GM23338 (cell line): ENCODE data around the gene TM4SF5. TPM values are rescaled to one million over a fixed set of nuclear protein-coding genes. Genes with fewer than 3 reads are reported as not detected.

ENCODE experiments used
- ATAC-seq: fragments of 200-7000 bp; cut with Tn5 transposase; 3 replicates; pipeline ENCODE4 v1.9.1; 2020
- DNase-seq: peaks from one replicate; pipeline ENCODE4 v3.0.0-alpha.2; 2015; ENCODE audit warnings: low spot score
- H2AFZ ChIP-seq: fragments of 200-600 bp; sonication (generic); 2 replicates; pipeline ENCODE4 v1.8.0; 2016; ENCODE audit warnings: antibody characterized with exemption, mild to moderate bottlenecking, moderate library complexity
- H3F3A ChIP-seq: fragments of 200-600 bp; sonication (generic); replicated peaks from 2 replicates; pipeline ENCODE4 v1.8.0; 2017; ENCODE audit warnings: antibody characterized with exemption, mixed run types, low read depth
- H3K27ac ChIP-seq: fragments of 200-600 bp; sonication (generic); 2 replicates; pipeline ENCODE4 v1.6.1; 2016; ENCODE audit warnings: low read depth
- H3K27me3 ChIP-seq: fragments of 200-600 bp; sonication (generic); 2 replicates; pipeline ENCODE4 v1.8.0; 2016; ENCODE audit warnings: mild to moderate bottlenecking, mixed run types, moderate library complexity; ENCODE audit not compliant: insufficient read depth
- H3K36me3 ChIP-seq: fragments of 200-600 bp; sonication (generic); 2 replicates; pipeline ENCODE4 v1.8.0; 2016; ENCODE audit warnings: mild to moderate bottlenecking; ENCODE audit not compliant: insufficient read depth
- H3K4me1 ChIP-seq: fragments of 200-600 bp; sonication (generic); 2 replicates; pipeline ENCODE4 v1.8.0; 2016; ENCODE audit warnings: mild to moderate bottlenecking, moderate library complexity; ENCODE audit not compliant: insufficient read depth
- H3K4me2 ChIP-seq: fragments of 200-600 bp; sonication (generic); 2 replicates; pipeline ENCODE4 v1.7.1; 2017; ENCODE audit warnings: mixed run types
- H3K4me3 ChIP-seq: fragments of 200-600 bp; sonication (generic); 2 replicates; pipeline ENCODE4 v1.6.1; 2016; ENCODE audit warnings: mixed run types
- H3K79me2 ChIP-seq: fragments of 200-600 bp; sonication (generic); replicated peaks from 2 replicates; pipeline ENCODE4 v1.8.0; 2017; ENCODE audit warnings: mild to moderate bottlenecking; ENCODE audit not compliant: insufficient read depth
- H3K9me2 ChIP-seq: fragments of 200-600 bp; sonication (generic); 2 replicates; pipeline ENCODE4 v1.8.0; 2017; ENCODE audit not compliant: insufficient read depth
- H4K20me1 ChIP-seq: fragments of 200-600 bp; sonication (generic); replicated peaks from 2 replicates; pipeline ENCODE4 v1.8.0; 2017; ENCODE audit warnings: mild to moderate bottlenecking; ENCODE audit not compliant: insufficient read depth
- H3K27ac Mint-ChIP-seq: 2 replicates; pipeline ENCODE4 v1.8.0; 2020; ENCODE audit warnings: inconsistent platforms, mild to moderate bottlenecking, moderate library complexity, mixed read lengths
- H3K27me3 Mint-ChIP-seq: 3 replicates; pipeline ENCODE4 v1.8.0; 2022; ENCODE audit warnings: low read depth, mild to moderate bottlenecking, moderate library complexity, mixed read lengths, inconsistent platforms; ENCODE audit not compliant: insufficient read depth, poor library complexity
- H3K36me3 Mint-ChIP-seq: 3 replicates; pipeline ENCODE4 v1.8.0; 2021; ENCODE audit warnings: low read depth, mild to moderate bottlenecking, inconsistent platforms, moderate library complexity, mixed read lengths
- H3K4me1 Mint-ChIP-seq: 3 replicates; pipeline ENCODE4 v1.8.0; 2020; ENCODE audit warnings: mild to moderate bottlenecking, inconsistent platforms, mixed read lengths
- H3K4me3 Mint-ChIP-seq: 3 replicates; pipeline ENCODE4 v1.8.0; 2021; ENCODE audit warnings: moderate library complexity, mild to moderate bottlenecking, inconsistent platforms, mixed read lengths
- H3K9me3 Mint-ChIP-seq: 3 replicates; pipeline ENCODE4 v1.8.0; 2020; ENCODE audit warnings: moderate library complexity, mild to moderate bottlenecking, inconsistent platforms, mixed read lengths
- CREB1 ChIP-seq: fragments of 250-450 bp; sonication (Bioruptor Pico); IDR thresholded peaks from 2 replicates; pipeline ENCODE4 v1.5.0; 2020; ENCODE audit warnings: low read depth, mild to moderate bottlenecking, moderate library complexity
- ETS1 ChIP-seq: IDR thresholded peaks from 2 replicates; pipeline ENCODE4 v1.6.1; 2016; ENCODE audit warnings: antibody characterized with exemption
- EZH2 ChIP-seq: fragments of 200-600 bp; sonication (generic); IDR thresholded peaks from one replicate; pipeline ENCODE4 v1.8.0; 2017; ENCODE audit warnings: antibody characterized with exemption, mild to moderate bottlenecking, low read depth; ENCODE audit not compliant: unreplicated experiment
- EZH2phosphoT487 ChIP-seq: fragments of 200-600 bp; sonication (generic); IDR thresholded peaks from one replicate; pipeline ENCODE4 v1.8.1; 2018; ENCODE audit warnings: antibody characterized with exemption; ENCODE audit not compliant: unreplicated experiment
- NANOG ChIP-seq: IDR thresholded peaks from 2 replicates; pipeline ENCODE4 v1.6.1; 2016; ENCODE audit warnings: antibody characterized with exemption, borderline replicate concordance
- POLR2AphosphoS5 ChIP-seq: IDR thresholded peaks from 2 replicates; pipeline ENCODE4 v1.6.1; 2016; ENCODE audit warnings: antibody characterized with exemption, low read depth
- STAT1 ChIP-seq: IDR thresholded peaks from one replicate; pipeline ENCODE4 v1.6.1; 2016; ENCODE audit warnings: antibody characterized with exemption; ENCODE audit not compliant: unreplicated experiment
- ZNF114 ChIP-seq: fragments of 250-450 bp; sonication (Bioruptor Pico); IDR thresholded peaks from 2 replicates; pipeline ENCODE4 v1.5.0; 2020; ENCODE audit warnings: mild to moderate bottlenecking, moderate library complexity
- ZNF331 ChIP-seq: fragments of 250-450 bp; sonication (Bioruptor Pico); IDR thresholded peaks from 2 replicates; pipeline ENCODE4 v1.5.0; 2020; ENCODE audit warnings: low read depth, mild to moderate bottlenecking, moderate library complexity
- ZNF462 ChIP-seq: fragments of 250-450 bp; sonication (Bioruptor Pico); IDR thresholded peaks from 2 replicates; pipeline ENCODE4 v1.5.0; 2020; ENCODE audit warnings: mild to moderate bottlenecking, moderate library complexity
- polyA plus RNA-seq: library from polyadenylated mRNA; unstranded; fragments of >200 nt; fragmentation: Nextera tagmentation; extraction: Ambion mirVana; gene quantifications from 2 replicates; pipeline ENCODE4 v1.2.1, GENCODE V29; 2016
- total RNA-seq: library from RNA; depleted of rRNA; stranded (reverse); fragments of >200 nt; shearing (Covaris generic); gene quantifications from 2 replicates; pipeline ENCODE4 v1.2.3, GENCODE V29; 2014

The TM4SF5 gene
- total and polyA plus RNA-seq, 2 experiments from 2014 or later = not detected

- H3K27ac ChIP-seq = no peak overlapping the region
- Mint-ChIP-seq H3K4me3 (no peak overlapping the region), H3K27ac (no peak overlapping the region), H3K4me1 (peaks cover 8% of the 10 kb centered on the region; the same call in 2 of the 3 replicates), H3K27me3 (peaks cover 12% of the 10 kb centered on the region), H3K36me3 (peaks cover 32% of the 10 kb centered on the region), H3K9me3 (peaks cover 2% of the 10 kb centered on the region)
- H4K20me1 ChIP-seq = no peaks in the 10 kb centered on the region
- H3K4me2 ChIP-seq = no peak overlapping the region
- 0 out of 2 replicates have a peak, but pooled peaks cover 3% of the 10 kb centered on the region for H3F3A ChIP-seq
- H3K9me2 ChIP-seq = no peaks in the 10 kb centered on the region
- H3K36me3 ChIP-seq = peaks cover 20% of the 10 kb centered on the region
- H3K27me3 ChIP-seq = no peaks in the 10 kb centered on the region
- no peaks in the 10 kb centered on the region for H3K79me2 ChIP-seq
- no peak for ATAC-seq
- TF ChIP-seq ZNF462 (CRISPR knock-in tag) = no peak
- no peak for TF ChIP-seq NANOG
- TF ChIP-seq ZNF114 (CRISPR knock-in tag) = no peak
- no peak for TF ChIP-seq CREB1 (CRISPR knock-in tag)
- no peak for TF ChIP-seq STAT1
- no peak for TF ChIP-seq ZNF331 (CRISPR knock-in tag)
- TF ChIP-seq EZH2phosphoT487 = no peak
- TF ChIP-seq POLR2AphosphoS5 = no peak
- TF ChIP-seq EZH2 = no peak
- TF ChIP-seq ETS1 = no peak
- H3K4me3 ChIP-seq = no peak overlapping the region
- H3K4me1 ChIP-seq = peaks cover 3% of the 10 kb centered on the region; the same call in 1 of the 2 replicates
- H2AFZ ChIP-seq = no peak overlapping the region
- no peak for DNase-seq
Observed at GRCh38 chr17:4811471-4811870, 39.8 kb downstream of the TM4SF5 start.
